AG08395 (cell line): ENCODE measurements around the gene QARS1.

Source experiments
- DNase-seq: peaks from one replicate; pipeline ENCODE4 v3.0.0; 2012; ENCODE audit warnings: mixed read lengths, low spot score

Gene QARS1

DNA sequence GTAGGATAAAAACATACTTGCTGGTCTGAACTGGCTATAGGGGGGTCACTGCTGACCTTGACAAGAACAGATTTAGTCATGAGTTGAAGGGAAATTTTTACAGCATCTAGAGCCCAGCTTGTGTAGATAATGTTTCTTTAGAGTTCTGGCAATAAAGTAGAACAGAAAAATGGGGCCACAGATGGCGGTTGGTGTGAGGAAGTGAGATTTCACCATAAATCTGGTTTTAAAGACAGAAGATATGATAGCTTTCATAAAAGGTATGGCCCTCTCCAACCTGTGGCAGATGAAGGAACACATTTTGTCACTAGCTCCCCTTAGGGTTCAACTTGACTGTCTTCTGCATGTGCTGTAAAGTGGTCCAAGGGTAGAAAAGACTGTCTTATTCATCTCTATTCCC lies 51.0 kb downstream of the QARS1 start:
- DNase-seq: no peak
